ENCODE measurements around the gene FAM240B. TPM values are rescaled to one million over a fixed set of nuclear protein-coding genes. Genes with fewer than 3 reads are reported as not detected.

Gene FAM240B
- total and polyA plus RNA-seq, 2 of the 8 experiments (the other 6 are each of a cell fraction or from before 2014, with no cell fraction given), result not detected

DNA sequence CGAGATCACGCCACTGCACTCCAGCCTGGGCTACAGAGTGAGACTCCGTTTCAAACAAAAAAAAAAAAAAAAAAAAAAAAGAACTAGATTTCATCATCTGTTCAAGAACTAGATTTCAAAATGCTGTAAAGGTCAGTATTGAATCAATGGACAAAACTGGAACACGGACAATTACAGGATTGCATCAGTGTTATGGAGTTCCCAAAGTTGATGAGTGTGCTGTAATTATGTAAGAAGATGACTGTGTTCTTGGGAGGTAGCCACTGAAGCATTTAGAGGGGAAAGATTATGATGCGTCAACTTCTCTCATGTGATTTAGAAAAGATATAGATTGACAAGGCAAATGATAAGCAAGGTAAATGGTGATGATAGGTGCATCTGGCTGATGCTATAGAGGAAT lies 6.5 kb downstream of the FAM240B start:
- Histone ChIP-seq H3K4ac (replicated peaks; ENCODE audit: insufficient read length, low read depth, low read length) (no peak overlapping the region), H2AK5ac (ENCODE audit: low read depth, low read length) (no peak overlapping the region), H3K23me2 (ENCODE audit: low read depth, low read length) (no peaks in the 10 kb centered on the region), H4K20me1 (replicated peaks in 1 of 2; ENCODE audit: control insufficient read depth in 1 of 2, insufficient read depth in 2 of 2, low read length in 2 of 2) (no peaks in the 10 kb centered on the region), H4K8ac (ENCODE audit: extremely low read depth, insufficient read depth, low read length) (no peak overlapping the region), H3K79me1 (ENCODE audit: low read depth, low read length) (no peaks in the 10 kb centered on the region), H4K5ac (ENCODE audit: insufficient read length, low read depth, low read length) (no peak overlapping the region), H3K9me3 (ENCODE audit: insufficient read depth in 2 of 2, low read depth in 1 of 2, low read length in 1 of 2) (no peaks in the 10 kb centered on the region), H3K27me3 (replicated peaks in 1 of 4; ENCODE audit: control insufficient read depth in 3 of 4, extremely low read depth in 1 of 4, insufficient read depth in 3 of 4, low read length in 3 of 4) (no peaks in the 10 kb centered on the region; a peak in 1 of 7 replicates), H2BK5ac (ENCODE audit: low read depth, low read length) (no peak overlapping the region), H3K9ac (replicated peaks in 1 of 4; ENCODE audit: extremely low read depth in 1 of 4, low read depth in 3 of 4, low read length in 3 of 4) (no peak overlapping the region), H2AFZ (ENCODE audit: low read length) (no peak overlapping the region), H2BK12ac (ENCODE audit: low read depth, low read length) (no peak overlapping the region), H3K18ac (ENCODE audit: extremely low read depth, low read length) (no peak overlapping the region), H3K27ac (ENCODE audit: low read depth, low read length) (no peak overlapping the region), H2BK15ac (ENCODE audit: low read length) (no peak overlapping the region), H3K36me3 (ENCODE audit: control insufficient read depth in 2 of 4, insufficient read depth in 4 of 4, low read length in 3 of 4) (no peaks in the 10 kb centered on the region), H3K79me2 (ENCODE audit: control insufficient read depth in 1 of 2, insufficient read depth in 2 of 2, low read length in 2 of 2) (no peaks in the 10 kb centered on the region), H2BK120ac (replicated peaks; ENCODE audit: low read depth, low read length) (no peak overlapping the region), H3K4me1 (replicated peaks in 1 of 4; ENCODE audit: control insufficient read depth in 3 of 4, insufficient read depth in 4 of 4, low read length in 3 of 4) (peaks cover 0 to 2% (median 0%) of the 10 kb centered on the region in 4 experiments; a peak in 1 of 7 replicates), H2BK20ac (ENCODE audit: low read length) (no peak overlapping the region), H3K23ac (ENCODE audit: insufficient read length) (no peak overlapping the region), H3K56ac (replicated peaks; ENCODE audit: insufficient read length, low read depth, low read length) (no peak overlapping the region), H4K91ac (replicated peaks; ENCODE audit: insufficient read length, low read length) (no peak overlapping the region), H3K14ac (ENCODE audit: insufficient read length) (no peak overlapping the region), H3K4me2 (ENCODE audit: insufficient read depth in 1 of 2, low read depth in 2 of 2, low read length in 2 of 2) (no peak overlapping the region), H3K4me3 (ENCODE audit: extremely low read depth in 1 of 4, insufficient read depth in 2 of 4, low read depth in 3 of 4, low read length in 4 of 4) (no peak overlapping the region)
- 67% methylated on average over 2 of the region's 5 CpGs; no CpG with 5 or more reads in 1 of the 2 experiments for WGBS, 2 experiments (ENCODE audit: extremely low coverage in 1 of 2, insufficient coverage in 1 of 2, insufficient read length in 1 of 2, insufficient replicate concordance in 2 of 2, low coverage in 1 of 2, low lambda C conversion rate in 2 of 2, missing lambda C conversion rate in 1 of 2)
- TF ChIP-seq JUND (IDR thresholded peaks at IDR 0.05; ENCODE audit: low read length), result no peak
- DNase-seq (ENCODE audit: low read depth in 1 of 2, low spot score in 2 of 2), result no peak
- no peak for FAIRE-seq
- ChIA-PET POLR2A (ENCODE audit: partially characterized antibody) (no interaction called here), CTCF (ENCODE audit: partially characterized antibody) (interaction anchor here (0.6 kb wide), 1 partner anchor 286 kb away, joined by 3 read pairs; no protein-coding TSS in a partner anchor)

All from H1 (cell line).